ENCODE data around the gene P2RX5. TPM values are rescaled to one million over a fixed set of nuclear protein-coding genes. Genes with fewer than 3 reads are reported as not detected.

P2RX5 gene
- total RNA-seq, 1 donor from 2014 or later = not detected

DNA sequence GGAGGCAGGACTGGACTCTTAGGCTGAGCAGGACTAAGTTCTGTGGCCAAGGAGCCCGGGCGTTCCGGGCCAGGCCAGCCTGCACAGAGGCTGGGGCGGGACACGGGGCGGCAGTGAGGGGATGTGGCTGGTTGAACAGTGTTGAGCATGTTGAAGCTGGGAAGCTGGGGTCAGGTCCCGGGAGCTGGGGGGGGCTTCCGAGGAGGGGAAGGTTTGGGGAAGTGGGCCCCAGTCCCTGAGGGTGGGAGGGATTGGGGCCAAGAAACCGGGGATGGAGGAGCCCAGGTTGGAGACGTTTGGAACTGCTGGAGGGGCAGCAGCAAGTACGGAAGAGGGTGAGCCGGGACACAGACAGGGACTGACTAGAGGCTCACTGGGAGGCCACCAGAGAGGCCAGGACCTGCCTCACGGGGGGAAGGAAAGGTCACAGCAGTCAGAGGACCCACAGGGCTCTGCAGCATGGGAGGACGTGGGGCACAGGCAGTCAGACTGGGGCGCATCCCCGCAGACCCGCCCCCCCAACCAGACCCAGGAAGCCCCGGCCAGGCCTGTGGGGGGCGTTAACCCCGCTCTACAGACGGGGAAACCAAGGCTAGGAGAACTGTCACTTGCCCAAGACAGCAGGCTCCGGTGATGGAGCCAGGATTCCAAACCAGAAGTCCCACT, 37.0 kb downstream of the P2RX5 start:
- no peak for DNase-seq (ENCODE audit: low spot score)

GRCh38 chr17:3657874-3658783, 37.8 kb downstream of the P2RX5 start:
- no peak for ATAC-seq
- no peak for DNase-seq (ENCODE audit: low spot score)

More for the DNA sequence above, 37.0 kb downstream of the P2RX5 start:
- no peak for ATAC-seq

- no peak for DNase-seq (ENCODE audit: low spot score)
- no peak for ATAC-seq
These were observed 38.4 kb downstream of the P2RX5 start for GRCh38 chr17:3657588-3657869.

- ATAC-seq = no peak
These were observed 39.0 kb downstream of the P2RX5 start for GRCh38 chr17:3656755-3657587.

GRCh38 chr17:3656353-3656752, 39.6 kb downstream of the P2RX5 start:
- ATAC-seq (no peak), DNase-seq (ENCODE audit: low spot score) (no peak)

More at GRCh38 chr17:3656755-3657587, 39.0 kb downstream of the P2RX5 start:
- DNase-seq (ENCODE audit: low spot score) = no peak

DNA sequence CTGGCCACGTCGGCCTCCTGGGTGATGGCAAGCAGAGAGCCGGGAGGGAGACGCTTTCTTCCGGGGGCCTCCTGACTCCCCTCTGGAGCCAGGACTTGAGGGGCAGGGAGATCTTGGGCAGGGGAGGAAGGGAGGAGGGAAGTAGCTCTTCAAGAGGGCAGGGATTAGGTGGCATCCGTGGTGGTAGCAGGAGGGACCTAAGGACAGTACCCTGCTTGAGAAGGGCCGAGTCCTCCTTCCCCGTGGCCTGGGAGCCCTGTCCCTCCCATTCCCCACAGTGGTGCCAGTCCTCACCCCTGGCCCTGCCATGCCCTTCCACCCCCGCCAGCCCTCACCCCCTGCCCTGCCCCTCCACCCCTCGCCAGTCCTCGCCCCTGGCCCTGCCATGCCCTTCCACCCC, 40.2 kb downstream of the P2RX5 start:
- no peak for DNase-seq (ENCODE audit: low spot score)
- no peak for ATAC-seq

- peak; percentile 93 for ATAC-seq
These were observed 48.0 kb downstream of the P2RX5 start for GRCh38 chr17:3647769-3648555.

DNA sequence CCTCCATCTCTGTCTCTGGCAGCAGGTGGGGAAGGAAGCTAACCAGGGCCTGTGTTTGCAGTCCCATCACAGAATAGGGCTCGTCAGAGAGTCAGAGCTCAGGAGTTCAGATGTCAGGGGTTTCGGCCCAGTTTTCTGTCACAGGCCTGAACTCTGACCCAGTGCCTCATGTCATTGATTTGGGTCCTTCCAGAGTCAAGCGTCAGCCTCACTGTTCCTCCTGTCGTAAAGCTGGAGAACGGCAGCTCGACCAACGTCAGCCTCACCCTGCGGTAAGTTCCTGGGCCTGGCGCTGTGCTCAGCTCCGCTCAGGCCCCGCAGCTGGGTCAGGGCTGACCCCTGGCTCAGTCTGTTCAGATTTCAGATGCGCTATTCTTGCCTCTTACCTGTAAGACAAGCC, 48.7 kb downstream of the P2RX5 start:
- DNase-seq (ENCODE audit: low spot score) = peak; percentile 76
- ATAC-seq = peak; percentile 87

More at GRCh38 chr17:3647769-3648555, 48.0 kb downstream of the P2RX5 start:
- peak; percentile 76 for DNase-seq (ENCODE audit: low spot score)

GRCh38 chr17:3645310-3645709, 50.6 kb downstream of the P2RX5 start:
- DNase-seq (ENCODE audit: low spot score) (no peak), ATAC-seq (no peak)

DNA sequence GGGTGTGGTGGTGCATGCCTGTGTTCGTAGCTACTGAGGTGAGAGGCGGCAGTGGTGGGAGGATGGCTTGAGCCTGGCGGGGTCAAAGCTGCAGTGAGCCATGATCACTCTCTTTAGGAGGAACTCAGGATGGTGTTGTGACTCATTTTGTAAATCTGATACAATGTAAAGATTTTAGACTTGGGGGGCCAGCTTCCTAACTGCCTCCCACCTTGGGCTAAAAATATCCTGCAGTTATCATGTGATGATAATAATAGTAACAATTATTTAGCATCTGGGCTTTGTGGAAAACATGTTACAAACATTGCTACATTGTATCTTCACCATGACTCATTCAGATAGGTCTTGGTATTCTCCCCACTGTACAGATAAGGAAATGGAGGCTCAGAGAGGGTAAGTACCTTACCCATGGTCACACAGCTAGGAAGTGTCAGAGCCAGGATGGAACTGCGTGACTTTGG, 52.0 kb downstream of the P2RX5 start:
- ATAC-seq = no peak
- DNase-seq (ENCODE audit: low spot score) = no peak

DNA sequence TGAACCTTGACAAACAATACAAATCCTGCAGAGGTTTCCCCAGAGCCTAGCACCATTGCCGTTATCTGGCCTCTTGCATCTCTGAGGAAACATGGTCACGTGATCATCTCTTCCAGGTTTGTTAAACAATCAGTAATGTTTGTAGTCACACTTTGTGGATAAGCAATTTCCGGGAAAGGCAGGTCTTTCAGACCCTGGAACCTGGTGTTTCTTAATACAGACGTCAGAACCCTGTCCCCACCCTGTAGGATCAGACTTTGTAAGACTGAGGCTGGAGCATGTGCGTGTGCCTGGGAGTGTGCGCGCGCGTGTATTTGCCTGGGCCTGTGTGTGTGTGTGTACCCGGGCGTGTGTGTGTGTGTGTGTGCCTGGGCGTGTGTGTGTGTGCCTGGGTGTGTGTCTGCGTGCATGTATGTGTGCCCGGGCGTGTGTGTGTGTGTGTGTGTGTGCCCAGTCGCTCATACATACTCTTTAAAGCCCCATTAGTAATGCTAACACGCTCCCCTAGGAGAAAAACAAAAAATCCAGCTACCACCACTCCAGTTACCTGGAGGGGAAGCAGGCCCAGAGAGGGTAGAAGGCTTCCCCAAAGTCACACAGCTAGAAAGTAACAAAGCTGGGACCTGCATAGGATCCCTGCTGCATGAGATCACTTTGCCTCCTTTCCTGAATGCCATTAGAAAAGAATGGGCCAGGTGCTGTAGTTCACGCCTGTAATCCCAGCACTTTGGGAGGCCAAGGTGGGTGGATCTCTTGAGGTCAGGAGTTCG, 54.1 kb downstream of the P2RX5 start:
- no peak for DNase-seq (ENCODE audit: low spot score)
- no peak for ATAC-seq

GRCh38 chr17:3641014-3641413, 54.9 kb downstream of the P2RX5 start:
- ATAC-seq = no peak
- no peak for DNase-seq (ENCODE audit: low spot score)

GRCh38 chr17:3639981-3640596, 55.9 kb downstream of the P2RX5 start:
- ATAC-seq = no peak
- no peak for DNase-seq (ENCODE audit: low spot score)

DNA sequence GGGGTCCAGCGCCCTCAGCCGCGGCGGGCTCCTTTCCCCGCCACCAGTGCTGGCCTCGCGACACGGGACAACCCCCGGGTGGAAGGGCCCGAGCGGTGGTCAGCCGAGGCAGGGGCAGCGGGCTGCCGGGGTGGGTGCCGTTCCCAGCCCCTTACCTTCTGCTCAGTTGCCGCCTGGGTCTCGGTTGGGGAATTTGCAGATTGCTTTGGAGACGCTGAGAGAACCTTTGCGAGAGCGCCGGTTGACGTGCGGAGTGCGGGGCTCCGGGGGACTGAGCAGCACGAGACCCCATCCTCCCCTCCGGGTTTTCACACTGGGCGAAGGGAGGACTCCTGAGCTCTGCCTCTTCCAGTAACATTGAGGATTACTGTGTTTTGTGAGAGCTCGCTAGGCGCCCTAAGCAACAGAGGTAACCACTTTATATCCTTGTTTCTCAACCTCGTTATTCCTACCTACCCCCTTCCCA, 59.0 kb downstream of the P2RX5 start:
- ATAC-seq = no peak
- no peak for DNase-seq (ENCODE audit: low spot score)

DNA sequence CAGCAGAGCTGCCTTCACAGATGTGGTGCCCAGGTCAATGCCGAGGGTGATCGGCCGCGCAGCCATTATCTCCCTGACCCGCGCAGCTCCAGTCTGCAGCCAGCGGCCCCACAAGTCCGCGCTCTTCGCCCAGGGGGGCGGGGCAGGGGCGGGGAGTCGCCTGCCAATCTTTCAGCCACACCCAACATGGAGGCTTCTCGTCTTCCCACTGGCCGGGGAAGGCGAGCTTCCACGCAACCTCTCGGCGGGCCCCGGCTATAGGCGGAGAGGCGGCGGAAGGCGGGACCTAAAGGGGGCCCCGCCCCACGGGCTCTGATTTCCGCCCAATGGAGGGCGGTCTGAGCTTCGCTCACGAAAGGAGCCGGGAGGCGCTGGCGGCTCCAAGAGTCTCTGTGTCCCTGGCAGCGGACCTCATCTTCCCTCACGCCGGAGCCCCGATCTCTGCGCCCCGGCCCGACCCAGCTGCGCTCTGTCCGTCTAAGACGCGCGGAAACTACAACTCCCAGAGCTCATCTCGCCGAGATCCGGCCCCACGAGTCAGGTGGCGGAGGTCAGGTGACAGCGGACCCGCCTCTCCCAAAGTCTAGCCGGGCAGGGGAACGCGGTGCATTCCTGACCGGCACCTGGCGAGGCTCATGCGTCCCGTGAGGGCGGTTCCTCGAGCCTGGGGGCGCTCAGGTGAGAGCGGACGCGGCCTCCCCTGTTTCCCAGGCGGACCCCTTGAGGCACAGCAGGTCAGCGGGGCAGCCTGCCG, 59.6 kb downstream of the P2RX5 start, which contains the start of the genes CTNS and SHPK:
Gene CTNS (plus strand): TSS at position 607 of the 754 bp plus-strand sequence. CDS start 3,447 bp downstream, outside the sequence.
Gene SHPK (minus strand): TSS at position 97 of the 754 bp plus-strand sequence. CDS start 31 bp downstream, at position 66.
- DNase-seq (ENCODE audit: low spot score) = peak; percentile 98
- ATAC-seq = peak; percentile 89

- peak; percentile 91 for DNase-seq (ENCODE audit: low spot score)
- ATAC-seq = peak; percentile 60
These were observed 60.3 kb downstream of the P2RX5 start for GRCh38 chr17:3635474-3636153.

GRCh38 chr17:3632287-3632686, 63.7 kb downstream of the P2RX5 start:
- DNase-seq (ENCODE audit: low spot score) = no peak
- ATAC-seq = no peak
